GM23338 (cell line): ENCODE data around the gene TEKT5.

Source experiments
- CREB1 ChIP-seq: fragments of 250-450 bp; sonication (Bioruptor Pico); IDR thresholded peaks from 2 replicates; pipeline ENCODE4 v1.5.0; 2020; ENCODE audit warnings: low read depth, mild to moderate bottlenecking, moderate library complexity
- CTCF ChIP-seq, 2 experiments: fragments of 200-600 bp in 1 of 2; sonication (generic) in 1 of 2; conservative IDR thresholded peaks; 2 replicates each; pipeline versions ENCODE4 v1.5.1 to v1.6.1; 2016 to 2017; ENCODE audit warnings: antibody characterized with exemption in 2 of 2, low read depth in 2 of 2, mild to moderate bottlenecking in 2 of 2, moderate library complexity in 1 of 2
- ETS1 ChIP-seq: IDR thresholded peaks from 2 replicates; pipeline ENCODE4 v1.6.1; 2016; ENCODE audit warnings: antibody characterized with exemption
- EZH2 ChIP-seq: fragments of 200-600 bp; sonication (generic); IDR thresholded peaks from one replicate; pipeline ENCODE4 v1.8.0; 2017; ENCODE audit warnings: antibody characterized with exemption, mild to moderate bottlenecking, low read depth; ENCODE audit not compliant: unreplicated experiment
- EZH2phosphoT487 ChIP-seq: fragments of 200-600 bp; sonication (generic); IDR thresholded peaks from one replicate; pipeline ENCODE4 v1.8.1; 2018; ENCODE audit warnings: antibody characterized with exemption; ENCODE audit not compliant: unreplicated experiment
- JUNB ChIP-seq: IDR thresholded peaks from one replicate; pipeline ENCODE4 v1.6.1; 2016; ENCODE audit warnings: antibody characterized with exemption; ENCODE audit not compliant: unreplicated experiment
- NANOG ChIP-seq: IDR thresholded peaks from 2 replicates; pipeline ENCODE4 v1.6.1; 2016; ENCODE audit warnings: antibody characterized with exemption, borderline replicate concordance
- POLR2AphosphoS5 ChIP-seq: IDR thresholded peaks from 2 replicates; pipeline ENCODE4 v1.6.1; 2016; ENCODE audit warnings: antibody characterized with exemption, low read depth
- REST ChIP-seq: IDR thresholded peaks from one replicate; pipeline ENCODE4 v1.6.1; 2018; ENCODE audit warnings: antibody characterized with exemption; ENCODE audit not compliant: unreplicated experiment
- STAT1 ChIP-seq: IDR thresholded peaks from one replicate; pipeline ENCODE4 v1.6.1; 2016; ENCODE audit warnings: antibody characterized with exemption; ENCODE audit not compliant: unreplicated experiment
- ZNF114 ChIP-seq: fragments of 250-450 bp; sonication (Bioruptor Pico); IDR thresholded peaks from 2 replicates; pipeline ENCODE4 v1.5.0; 2020; ENCODE audit warnings: mild to moderate bottlenecking, moderate library complexity
- ZNF331 ChIP-seq: fragments of 250-450 bp; sonication (Bioruptor Pico); IDR thresholded peaks from 2 replicates; pipeline ENCODE4 v1.5.0; 2020; ENCODE audit warnings: low read depth, mild to moderate bottlenecking, moderate library complexity
- ZNF462 ChIP-seq: fragments of 250-450 bp; sonication (Bioruptor Pico); IDR thresholded peaks from 2 replicates; pipeline ENCODE4 v1.5.0; 2020; ENCODE audit warnings: mild to moderate bottlenecking, moderate library complexity

- no peak for TF ChIP-seq CTCF (conservative IDR thresholded peaks at IDR 0.05; ENCODE audit: low read depth in 2 of 2)
- TF ChIP-seq POLR2AphosphoS5: no peak
- no peak for TF ChIP-seq JUNB
- TF ChIP-seq EZH2phosphoT487: no peak
- no peak for TF ChIP-seq REST
- TF ChIP-seq EZH2: no peak
- no peak for TF ChIP-seq NANOG
- TF ChIP-seq ZNF114 (CRISPR knock-in tag): no peak
- TF ChIP-seq CREB1 (CRISPR knock-in tag): no peak
- no peak for TF ChIP-seq STAT1
- no peak for TF ChIP-seq ZNF331 (CRISPR knock-in tag)
- TF ChIP-seq ETS1: no peak
- TF ChIP-seq ZNF462 (CRISPR knock-in tag): no peak
These were observed 13.1 kb downstream of the TEKT5 start for GRCh38 chr16:10681310-10682308.
